GM18520 (cell line): ENCODE results near the gene TGFA.

Experiments
- ATAC-seq: cut with Tn5 transposase; IDR thresholded peaks from one replicate; pipeline ENCODE4 v1.9.1; 2021; ENCODE audit not compliant: unreplicated experiment

The TGFA gene

GRCh38 chr2:70425682-70426301 lies 127.8 kb downstream of the TGFA start:
- no peak for ATAC-seq

GRCh38 chr2:70420740-70421139 lies 132.9 kb downstream of the TGFA start:
- no peak for ATAC-seq

GRCh38 chr2:70420143-70420542 lies 133.5 kb downstream of the TGFA start:
- no peak for ATAC-seq

- ATAC-seq = no peak
Observed at GRCh38 chr2:70418514-70418913, 135.1 kb downstream of the TGFA start.

- no peak for ATAC-seq
Observed at GRCh38 chr2:70417011-70417410, 136.6 kb downstream of the TGFA start.

- no peak for ATAC-seq
Observed at GRCh38 chr2:70412294-70413070, 141.1 kb downstream of the TGFA start.

GRCh38 chr2:70411483-70412125 lies 142.0 kb downstream of the TGFA start:
- ATAC-seq = no peak

GRCh38 chr2:70403267-70404053 lies 150.2 kb downstream of the TGFA start:
- no peak for ATAC-seq

- no peak for ATAC-seq
Observed at GRCh38 chr2:70400539-70400938, 153.1 kb downstream of the TGFA start.

- no peak for ATAC-seq
Observed at GRCh38 chr2:70399046-70399445, 154.6 kb downstream of the TGFA start.
